ENCODE measurements around the gene MGAT1.
A peak's percentile ranks its signal among the peaks of the same experiment; 100 is the strongest.
"Not testable (repeated sequence)": the region's sequence is repeated elsewhere in the genome, so short reads cannot be mapped to it uniquely, and the experiment has no call there.

Gene MGAT1

DNA sequence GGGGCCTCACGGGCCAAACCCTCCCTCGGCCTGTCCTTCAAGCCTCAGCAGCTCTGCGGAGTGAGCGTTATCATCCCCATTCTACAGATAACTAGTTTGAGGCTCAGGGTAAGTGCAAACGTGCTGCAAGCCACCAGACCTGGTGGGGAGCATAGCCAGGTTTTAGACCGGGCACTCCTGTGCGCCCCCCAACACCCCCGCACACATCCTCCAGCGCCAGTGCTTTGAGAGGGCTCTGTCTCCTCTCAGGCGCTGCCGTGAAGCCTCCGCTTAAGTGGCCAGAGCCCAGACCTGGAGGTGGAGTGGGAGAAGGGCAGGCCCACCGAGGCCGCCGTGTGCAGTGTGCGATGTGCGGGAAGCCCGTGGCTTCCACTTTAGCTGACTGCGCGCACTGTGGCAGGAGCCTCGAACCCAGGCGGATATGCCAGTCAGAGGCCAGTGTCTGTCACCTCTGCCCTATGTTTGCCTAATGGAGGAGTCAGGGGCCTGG, 1.6 kb upstream of the MGAT1 start:
- no peak for DNase-seq (ENCODE audit: low spot score)

DNA sequence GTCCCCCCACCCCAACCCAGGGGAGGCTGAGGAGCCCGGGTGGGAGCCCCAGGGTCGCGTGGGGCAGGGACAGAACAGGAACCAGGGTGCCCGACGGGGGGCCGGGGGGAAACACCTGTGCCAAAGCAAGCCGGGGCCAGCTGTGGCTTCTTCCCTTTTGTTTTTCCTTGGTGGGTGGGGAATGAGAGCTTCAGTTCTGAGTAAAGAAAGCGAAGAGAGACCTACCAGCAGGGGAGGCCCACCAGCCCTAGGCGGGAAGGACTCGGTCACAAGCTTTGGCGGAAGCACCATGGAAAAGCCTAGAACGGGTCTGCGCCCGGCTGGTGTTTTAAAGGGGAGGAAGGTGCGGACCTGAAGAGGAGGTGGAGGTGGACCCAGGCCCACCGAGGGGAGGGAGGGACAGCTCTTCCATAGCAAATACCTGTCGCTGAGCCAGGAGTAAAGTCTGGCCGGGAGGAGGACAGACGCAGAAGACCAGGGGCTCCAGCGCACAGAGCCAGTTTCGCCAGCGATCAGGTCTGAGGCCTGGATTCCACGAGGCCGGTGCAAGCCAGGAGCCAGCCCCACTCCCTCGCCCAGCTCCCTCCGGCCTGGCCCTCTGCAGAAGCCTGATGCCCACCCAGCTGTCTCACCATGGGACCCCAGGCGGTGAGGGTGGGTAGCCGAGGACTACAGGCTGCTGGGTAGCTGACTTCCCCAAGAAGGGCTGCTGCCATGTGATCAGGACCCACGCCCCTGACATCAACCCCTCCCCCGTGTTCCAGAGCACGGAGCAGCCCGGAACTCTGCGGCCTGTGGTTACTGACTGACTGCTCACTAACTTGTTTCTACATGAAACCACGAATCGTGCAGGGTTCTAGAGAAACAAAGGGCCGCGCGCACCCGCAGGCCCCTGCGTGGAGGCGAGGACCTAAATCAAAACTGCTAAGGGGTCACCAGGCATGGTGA, 849 bp upstream of the MGAT1 start:
- no peak for DNase-seq (ENCODE audit: low spot score)

GRCh38 chr5:180801596-180802324, 846 bp downstream of the MGAT1 start:
- no peak for DNase-seq (ENCODE audit: low spot score)

DNA sequence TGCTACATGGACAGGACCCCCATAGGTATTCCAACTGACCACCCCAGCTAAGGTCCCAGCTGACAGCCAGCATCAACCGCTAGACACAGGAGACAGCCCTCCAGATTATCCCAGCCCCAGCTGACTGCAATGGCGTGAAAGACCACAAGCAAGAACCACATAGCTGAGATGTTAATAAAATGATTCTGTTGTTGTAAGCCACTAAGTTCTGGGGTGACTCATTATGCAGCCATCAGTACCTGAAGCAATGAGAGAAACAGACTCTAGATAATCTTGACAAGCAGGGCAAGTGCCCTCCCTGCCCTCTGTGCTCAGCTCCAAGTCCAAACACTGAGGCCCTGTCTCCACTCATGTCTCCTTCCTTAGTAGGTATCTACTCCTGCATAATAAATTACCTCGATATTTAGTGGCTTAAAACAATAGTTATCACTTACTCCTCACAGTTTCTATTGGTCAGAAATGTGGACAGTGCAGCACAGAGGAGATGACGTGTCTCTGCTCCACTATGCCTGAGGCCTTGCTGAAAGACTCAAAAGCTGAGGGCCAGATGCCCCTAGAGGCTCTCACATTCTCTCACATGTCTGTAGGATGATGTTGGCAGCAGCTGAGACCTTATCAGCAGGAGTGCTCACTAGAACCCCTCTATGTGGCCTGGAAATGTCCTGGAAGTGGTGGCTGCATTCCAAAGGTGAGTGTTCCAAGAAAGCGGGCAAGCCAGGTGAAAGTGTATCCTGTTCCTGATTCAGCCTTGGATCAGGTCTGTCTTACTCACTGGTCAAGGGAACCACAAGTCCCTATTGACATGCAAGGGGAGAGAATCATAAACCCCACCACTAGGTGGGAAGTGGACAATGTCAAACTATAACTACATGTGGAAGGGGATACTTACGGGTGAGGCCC, 2.5 kb downstream of the MGAT1 start:
- DNase-seq (ENCODE audit: low spot score): no peak

- no peak for DNase-seq (ENCODE audit: low spot score)
Measured at GRCh38 chr5:180799194-180799593, 3.4 kb downstream of the MGAT1 start.

DNA sequence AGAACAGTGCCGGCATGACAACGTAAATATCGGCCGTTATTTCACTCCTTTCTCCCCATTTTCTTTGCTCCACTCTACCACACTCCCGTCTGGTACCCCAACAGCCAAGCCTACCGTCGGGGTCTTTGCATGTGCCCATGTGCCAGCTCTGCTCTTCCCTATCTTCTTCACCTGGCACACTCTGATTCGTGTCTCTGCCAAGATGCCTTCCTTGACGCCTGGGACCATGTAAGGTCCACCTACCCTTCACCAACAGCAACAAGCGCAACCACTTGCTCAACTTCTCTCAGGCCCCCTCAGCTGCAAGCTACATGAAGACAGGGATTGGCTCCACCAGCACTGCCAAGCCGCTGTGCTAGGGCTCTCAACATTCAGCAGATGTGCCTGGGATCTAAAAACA, 4.4 kb downstream of the MGAT1 start:
- DNase-seq (ENCODE audit: low spot score): no peak

DNA sequence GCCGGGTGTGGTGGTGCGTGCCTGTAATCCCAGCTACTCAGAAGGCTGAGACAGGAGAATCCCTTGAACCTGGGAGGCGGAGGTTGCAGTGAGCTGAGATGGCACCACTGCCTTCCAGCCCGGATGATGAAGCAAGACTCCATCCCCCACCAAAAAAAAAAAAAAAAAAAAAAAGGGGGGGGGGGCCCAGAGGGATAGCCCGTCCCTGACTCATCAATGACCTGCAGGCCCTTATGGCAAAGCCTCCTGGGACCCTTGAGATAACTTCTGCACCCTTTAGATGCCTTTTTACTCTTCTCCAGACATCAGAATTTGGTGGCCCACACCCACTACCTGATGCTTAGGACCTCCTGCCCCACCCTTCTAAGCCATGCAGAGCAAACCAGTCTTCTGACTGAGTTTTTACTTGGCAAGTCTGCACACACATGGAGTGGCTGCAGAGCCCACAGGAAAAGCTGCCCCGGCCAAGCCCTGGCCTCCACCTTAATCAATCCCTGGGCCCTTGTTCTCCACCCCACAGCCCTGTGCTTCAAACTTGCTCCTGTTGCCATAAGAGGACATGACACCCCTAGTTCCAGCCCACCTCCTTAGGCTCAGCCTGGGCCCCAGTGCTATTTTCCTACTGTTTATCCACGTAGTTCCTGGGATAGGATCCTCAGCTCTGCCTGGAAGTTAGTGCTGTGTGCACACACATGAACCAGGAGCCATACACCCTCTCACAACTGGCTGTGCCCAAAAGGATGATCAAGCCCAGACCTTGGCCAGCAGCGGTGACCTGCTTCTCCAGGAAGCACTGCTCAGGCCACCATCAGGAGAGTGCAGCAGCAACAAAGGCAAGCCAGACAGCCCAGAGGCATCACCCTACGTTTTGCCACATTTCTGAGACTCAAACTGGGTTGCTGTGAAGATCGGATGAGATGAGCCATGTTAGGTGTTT, 5.1 kb downstream of the MGAT1 start:
- no peak for DNase-seq (ENCODE audit: low spot score)

DNA sequence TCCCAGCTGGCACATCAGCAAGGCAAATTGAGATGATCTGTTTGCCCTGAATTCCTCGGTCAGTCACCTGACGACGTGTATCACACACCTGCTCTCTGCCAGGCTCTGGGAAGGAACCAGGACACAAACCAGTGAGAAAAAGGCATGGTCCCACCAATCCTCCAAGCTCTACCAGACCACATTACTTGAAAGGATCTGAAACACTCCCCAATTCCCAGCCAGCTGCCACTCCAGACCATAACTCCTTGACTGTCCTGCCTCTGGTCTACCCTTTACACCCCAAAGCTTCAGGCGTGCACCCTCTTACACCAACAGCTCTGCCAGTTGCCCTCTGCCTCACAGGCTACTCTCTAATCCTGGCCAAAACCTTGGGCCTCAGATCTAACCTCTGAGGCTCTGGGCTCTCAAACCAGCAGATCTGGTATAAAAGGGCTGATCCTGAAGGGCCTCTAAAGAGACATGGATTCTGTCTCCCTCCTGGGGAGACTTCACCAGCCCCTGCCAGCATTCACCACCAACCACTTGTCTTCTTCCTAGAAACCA, 6.8 kb downstream of the MGAT1 start:
- no peak for DNase-seq (ENCODE audit: low spot score)

DNA sequence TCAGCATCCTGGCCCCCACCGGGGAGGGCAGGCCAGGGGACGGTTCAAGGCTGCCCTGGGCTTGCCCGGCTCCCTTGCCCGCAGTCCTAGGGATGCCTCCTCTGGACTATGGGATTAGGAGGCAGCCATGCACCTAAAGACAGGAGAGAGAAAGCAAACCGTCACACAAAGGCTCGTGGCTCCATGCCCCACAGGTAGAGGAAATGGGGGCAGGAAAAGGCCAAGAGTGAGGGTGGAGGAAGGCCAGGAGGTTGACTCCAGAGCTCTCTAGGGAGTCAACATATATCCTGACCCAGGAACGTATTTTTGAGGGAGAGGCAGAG, 9.7 kb downstream of the MGAT1 start:
- no peak for DNase-seq (ENCODE audit: low spot score)

- DNase-seq (ENCODE audit: low spot score): no peak
Measured at GRCh38 chr5:180792287-180792964, 10.2 kb downstream of the MGAT1 start.

GRCh38 chr5:180791611-180792213, 10.9 kb downstream of the MGAT1 start:
- no peak for DNase-seq (ENCODE audit: low spot score)

DNA sequence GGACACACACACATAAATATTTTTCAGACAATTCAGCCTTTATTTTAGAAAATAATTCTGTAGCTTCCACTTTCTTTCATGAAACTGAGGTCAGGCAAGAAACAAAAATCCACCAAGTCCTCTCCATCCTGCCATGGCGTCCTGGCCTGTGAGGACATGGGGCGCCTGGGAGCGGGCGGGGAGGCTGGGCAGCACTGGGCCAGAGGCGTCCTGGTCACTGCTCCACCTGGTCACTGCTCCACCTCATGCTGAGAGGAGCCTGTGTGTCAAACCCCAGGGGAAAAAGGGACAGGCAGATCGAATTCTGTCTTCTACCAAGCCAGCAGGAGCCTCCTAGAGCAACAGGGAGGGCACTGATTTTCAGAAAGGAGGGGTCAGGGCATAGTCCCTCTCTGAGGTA, 12.1 kb downstream of the MGAT1 start:
- DNase-seq (ENCODE audit: low spot score): no peak

GRCh38 chr5:180790020-180790419, 12.6 kb downstream of the MGAT1 start:
- DNase-seq (ENCODE audit: low spot score): peak; percentile 29

DNA sequence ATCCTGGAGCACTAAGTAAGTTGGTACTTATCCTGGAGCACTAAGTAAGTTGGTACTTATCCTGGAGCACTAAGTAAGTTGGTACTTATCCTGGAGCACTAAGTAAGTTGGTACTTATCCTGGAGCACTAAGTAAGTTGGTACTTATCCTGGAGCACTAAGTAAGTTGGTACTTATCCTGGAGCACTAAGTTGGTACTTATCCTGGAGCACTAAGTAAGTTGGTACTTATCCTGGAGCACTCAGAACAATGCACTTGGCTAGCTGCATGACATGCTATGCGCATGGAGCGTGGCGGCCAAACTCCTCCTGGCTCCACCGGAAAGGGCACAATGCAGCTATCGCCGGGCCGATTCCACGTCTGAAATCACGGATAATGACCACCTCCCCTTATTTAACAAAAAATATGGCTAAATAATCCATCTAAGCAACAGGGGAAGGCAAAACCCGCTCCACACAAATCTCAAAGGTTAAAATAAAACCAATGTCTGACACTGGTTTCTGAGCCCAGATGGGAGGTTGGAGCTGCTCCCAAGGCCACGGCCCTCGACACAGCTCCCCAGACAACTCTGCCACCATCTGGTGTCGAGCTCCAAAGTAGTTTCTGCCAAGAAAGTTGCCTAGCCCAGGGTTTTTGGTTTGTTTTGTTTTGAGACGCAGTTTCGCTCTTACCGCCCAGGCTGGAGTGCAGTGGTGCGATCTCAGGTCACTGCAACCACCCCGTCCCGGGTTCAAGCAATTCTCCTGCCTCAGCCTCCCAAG, 13.8 kb downstream of the MGAT1 start:
- not testable (repeated sequence) for DNase-seq (ENCODE audit: low spot score)

DNA sequence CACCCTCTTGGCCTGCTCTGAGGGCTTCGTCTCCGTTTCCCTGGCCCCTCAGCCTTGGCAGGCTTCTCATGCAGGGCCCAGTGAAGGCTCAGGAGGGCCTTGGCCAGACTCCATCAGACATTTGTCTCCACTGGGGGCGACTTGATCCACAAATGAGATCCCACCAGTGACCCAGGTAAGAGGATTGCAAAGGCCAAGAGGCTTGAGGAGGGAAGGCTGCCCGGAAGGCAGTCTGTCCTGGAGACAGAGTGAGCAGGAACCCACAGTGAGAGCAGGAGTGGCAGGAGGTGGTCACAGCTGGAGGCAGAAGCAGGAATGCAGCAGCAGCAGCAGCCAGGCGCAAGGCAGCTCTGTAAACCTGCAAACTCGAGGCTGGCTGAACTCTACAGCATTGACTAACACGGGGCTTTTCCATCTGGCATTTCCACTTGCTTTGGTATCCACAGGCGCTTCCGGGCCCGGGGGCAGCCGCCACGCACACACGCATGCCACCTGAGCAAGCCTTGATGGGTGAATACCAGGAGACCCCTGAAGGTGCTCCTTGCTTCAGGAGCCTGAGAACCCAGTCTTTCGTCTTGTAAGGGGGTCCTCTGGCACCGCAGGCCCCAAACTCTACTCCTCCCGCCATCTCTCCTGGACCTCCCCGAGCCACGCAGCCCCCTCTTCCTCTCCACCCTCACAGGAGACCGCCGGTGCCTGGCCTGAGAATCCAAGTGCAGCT, 14.7 kb downstream of the MGAT1 start:
- DNase-seq (ENCODE audit: low spot score): no peak

GRCh38 chr5:180786531-180787398, 15.8 kb downstream of the MGAT1 start:
- peak; percentile 91 for DNase-seq (ENCODE audit: low spot score)

- peak; percentile 75 for DNase-seq (ENCODE audit: low spot score)
Measured at GRCh38 chr5:180785794-180786221, 16.8 kb downstream of the MGAT1 start.

All from kidney capillary endothelial cell (primary cell).